ENCODE measurements around the gene FRMD3. TPM values are rescaled to one million over a fixed set of nuclear protein-coding genes. Genes with fewer than 3 reads are reported as not detected.

FRMD3 gene
- total RNA-seq, 1 experiment from 2014 or later = 1.4 TPM

DNA sequence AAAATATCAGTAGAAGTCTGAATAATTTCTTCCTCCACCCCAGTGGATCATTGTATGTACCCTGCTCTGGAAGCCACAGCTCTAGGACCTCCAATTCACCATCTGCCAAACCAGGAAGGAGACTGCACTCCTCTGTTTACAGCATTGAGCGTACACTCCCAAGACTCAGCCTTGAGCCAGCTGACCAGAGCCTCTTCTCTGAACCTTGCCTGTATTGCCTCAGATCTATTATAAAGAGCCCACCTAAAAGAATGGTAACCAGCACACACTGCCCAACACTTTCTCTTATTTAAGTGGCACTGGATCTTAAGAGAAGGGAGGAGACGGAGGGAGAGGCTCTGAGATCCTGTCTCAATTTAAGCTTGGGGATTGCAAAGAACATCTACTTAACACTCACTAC is 257.4 kb downstream of the FRMD3 start:
- Mint-ChIP-seq H3K4me1 (peaks cover 22% of the 10 kb centered on the region), H3K4me3 (no peak overlapping the region), H3K36me3 (no peaks in the 10 kb centered on the region), H3K27me3 (ENCODE audit: low read depth) (no peaks in the 10 kb centered on the region), H3K9me3 (peaks cover 6% of the 10 kb centered on the region), H3K27ac (no peak overlapping the region)
- ChIA-PET CTCF (interaction anchor here (0.7 to 3.2 kb wide), 2 partner anchors 54 to 61 kb away, joined by 3 to 15 read pairs; no protein-coding TSS in a partner anchor), POLR2A (interaction anchor here (0.5 kb wide), 1 partner anchor 10 kb away, joined by 3 read pairs; no protein-coding TSS in a partner anchor)
- TF ChIP-seq E2F5 (CRISPR knock-in tag; IDR thresholded peaks at IDR 0.05) (no peak), NFYB (CRISPR knock-in tag; conservative IDR thresholded peaks at IDR 0.05; ENCODE audit: low read depth) (no peak), OVOL2 (CRISPR knock-in tag; IDR thresholded peaks at IDR 0.05; ENCODE audit: borderline replicate concordance) (no peak), TEAD4 (CRISPR knock-in tag; IDR thresholded peaks at IDR 0.05) (no peak), ELF4 (CRISPR knock-in tag; IDR thresholded peaks at IDR 0.05; ENCODE audit: low read depth) (no peak), NR1H2 (CRISPR knock-in tag; IDR thresholded peaks at IDR 0.05) (no peak), TCF7 (CRISPR knock-in tag; IDR thresholded peaks at IDR 0.05; ENCODE audit: low read depth) (no peak), ZNF423 (CRISPR knock-in tag; IDR thresholded peaks at IDR 0.05) (no peak), FOXP1 (CRISPR knock-in tag; IDR thresholded peaks at IDR 0.05; ENCODE audit: borderline replicate concordance) (no peak), GABPB1 (CRISPR knock-in tag; IDR thresholded peaks at IDR 0.05) (no peak), ZSCAN18 (CRISPR knock-in tag; IDR thresholded peaks at IDR 0.05) (no peak), TP53 (CRISPR knock-in tag; IDR thresholded peaks at IDR 0.05) (no peak), PREB (CRISPR knock-in tag; IDR thresholded peaks at IDR 0.05; ENCODE audit: borderline replicate concordance) (no peak)
- TF ChIP-seq, protein P1, sequence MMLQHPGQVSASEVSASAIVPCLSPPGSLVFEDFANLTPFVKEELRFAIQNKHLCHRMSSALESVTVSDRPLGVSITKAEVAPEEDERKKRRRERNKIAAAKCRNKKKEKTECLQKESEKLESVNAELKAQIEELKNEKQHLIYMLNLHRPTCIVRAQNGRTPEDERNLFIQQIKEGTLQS (CRISPR knock-in tag; conservative IDR thresholded peaks at IDR 0.05) = no peak
- TF ChIP-seq, protein P2, sequence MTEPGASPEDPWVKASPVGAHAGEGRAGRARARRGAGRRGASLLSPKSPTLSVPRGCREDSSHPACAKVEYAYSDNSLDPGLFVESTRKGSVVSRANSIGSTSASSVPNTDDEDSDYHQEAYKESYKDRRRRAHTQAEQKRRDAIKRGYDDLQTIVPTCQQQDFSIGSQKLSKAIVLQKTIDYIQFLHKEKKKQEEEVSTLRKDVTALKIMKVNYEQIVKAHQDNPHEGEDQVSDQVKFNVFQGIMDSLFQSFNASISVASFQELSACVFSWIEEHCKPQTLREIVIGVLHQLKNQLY (CRISPR knock-in tag; IDR thresholded peaks at IDR 0.05) = no peak
- ATAC-seq = no peak
- no peak for DNase-seq (ENCODE audit: low spot score)

- CTCF ChIA-PET = no interaction called here
- Mint-ChIP-seq H3K36me3 (no peaks in the 10 kb centered on the region), H3K27ac (no peak overlapping the region)
These were observed 257.9 kb downstream of the FRMD3 start for GRCh38 chr9:83280268-83280667.

DNA sequence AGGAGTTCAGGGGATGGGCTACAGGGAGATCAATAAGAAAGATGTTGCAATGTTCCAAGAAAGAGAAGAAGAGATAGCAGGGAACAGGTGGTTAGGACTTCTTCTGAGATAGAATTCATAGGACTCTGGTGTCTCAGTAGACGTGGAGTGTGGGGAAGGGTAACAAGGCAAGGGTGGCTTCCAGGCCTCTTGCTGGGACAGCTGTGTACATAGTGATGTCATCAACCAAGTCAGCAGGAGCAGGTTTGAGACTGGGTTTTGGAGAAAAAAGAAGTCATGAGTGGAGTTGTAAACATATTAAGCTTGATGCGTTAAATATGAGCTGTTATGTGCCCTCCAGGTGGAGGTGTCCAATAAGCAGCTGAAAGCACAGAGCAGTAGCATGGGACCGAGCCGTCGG is 263.4 kb downstream of the FRMD3 start:
- H3K4me3 Mint-ChIP-seq = no peak overlapping the region
- TF ChIP-seq NFE2L1 (CRISPR knock-in tag; IDR thresholded peaks at IDR 0.05) = no peak
- TF ChIP-seq RORB (CRISPR knock-in tag; IDR thresholded peaks at IDR 0.05) = no peak
- TF ChIP-seq E2F4 (CRISPR knock-in tag; IDR thresholded peaks at IDR 0.05; ENCODE audit: borderline replicate concordance, low read depth) = no peak
- TF ChIP-seq, protein P3, sequence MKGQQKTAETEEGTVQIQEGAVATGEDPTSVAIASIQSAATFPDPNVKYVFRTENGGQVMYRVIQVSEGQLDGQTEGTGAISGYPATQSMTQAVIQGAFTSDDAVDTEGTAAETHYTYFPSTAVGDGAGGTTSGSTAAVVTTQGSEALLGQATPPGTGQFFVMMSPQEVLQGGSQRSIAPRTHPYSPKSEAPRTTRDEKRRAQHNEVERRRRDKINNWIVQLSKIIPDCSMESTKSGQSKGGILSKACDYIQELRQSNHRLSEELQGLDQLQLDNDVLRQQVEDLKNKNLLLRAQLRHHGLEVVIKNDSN (CRISPR knock-in tag; IDR thresholded peaks at IDR 0.05) = no peak
- TF ChIP-seq, protein P4, sequence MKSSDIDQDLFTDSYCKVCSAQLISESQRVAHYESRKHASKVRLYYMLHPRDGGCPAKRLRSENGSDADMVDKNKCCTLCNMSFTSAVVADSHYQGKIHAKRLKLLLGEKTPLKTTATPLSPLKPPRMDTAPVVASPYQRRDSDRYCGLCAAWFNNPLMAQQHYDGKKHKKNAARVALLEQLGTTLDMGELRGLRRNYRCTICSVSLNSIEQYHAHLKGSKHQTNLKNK (CRISPR knock-in tag; IDR thresholded peaks at IDR 0.05) = no peak
- TF ChIP-seq E2F5 (CRISPR knock-in tag; IDR thresholded peaks at IDR 0.05) = no peak

More at GRCh38 chr9:83280268-83280667, 257.9 kb downstream of the FRMD3 start:
- H3K4me3 Mint-ChIP-seq = no peak overlapping the region
- H3K4me1 Mint-ChIP-seq = peaks cover 22% of the 10 kb centered on the region
- POLR2A ChIA-PET = no interaction called here
- ATAC-seq (no peak), DNase-seq (ENCODE audit: low spot score) (no peak)
- TF ChIP-seq ELF4 (CRISPR knock-in tag; IDR thresholded peaks at IDR 0.05; ENCODE audit: low read depth) (no peak), ETV6 (CRISPR knock-in tag; IDR thresholded peaks at IDR 0.05) (no peak), ZNF121 (CRISPR knock-in tag; IDR thresholded peaks at IDR 0.05) (no peak), GRHL2 (CRISPR knock-in tag; IDR thresholded peaks at IDR 0.05; ENCODE audit: insufficient replicate concordance, severe bottlenecking) (no peak)
- TF ChIP-seq, protein P2 (CRISPR knock-in tag; IDR thresholded peaks at IDR 0.05) = no peak
- H3K9me3 Mint-ChIP-seq = peaks cover 6% of the 10 kb centered on the region
- no peaks in the 10 kb centered on the region for H3K27me3 Mint-ChIP-seq (ENCODE audit: low read depth)

More for the DNA sequence above, 263.4 kb downstream of the FRMD3 start:
- Mint-ChIP-seq H3K36me3 (peaks cover 10% of the 10 kb centered on the region), H3K9me3 (peaks cover 10% of the 10 kb centered on the region), H3K27ac (no peak overlapping the region), H3K27me3 (ENCODE audit: low read depth) (no peaks in the 10 kb centered on the region), H3K4me1 (no peaks in the 10 kb centered on the region)
- CTCF ChIA-PET = no interaction called here
- DNase-seq (ENCODE audit: low spot score) (no peak), ATAC-seq (no peak)
- POLR2A ChIA-PET = no interaction called here

Measured in WTC11 (cell line).